ENCODE results near the gene HOXC6.

Gene HOXC6

GRCh38 chr12:53994264-53995001, 33.8 kb upstream of the HOXC6 start (continued):
- peak; percentile 66 for TF ChIP-seq PATZ1 (tag by site-specific recombination; IDR thresholded peaks at IDR 0.05)
- peak; percentile 20; the same call in 1 of the 2 replicates for TF ChIP-seq OVOL3 (tag by site-specific recombination; IDR thresholded peaks at IDR 0.05)
- no peak for TF ChIP-seq ZNF2 (tag by site-specific recombination; IDR thresholded peaks at IDR 0.05)
- TF ChIP-seq EGR2 (tag by site-specific recombination; IDR thresholded peaks at IDR 0.05; ENCODE audit: low read depth): peak; percentile 49
- peak; percentile 64 for TF ChIP-seq ZNF366 (tag by site-specific recombination; conservative IDR thresholded peaks at IDR 0.05)
- TF ChIP-seq, protein P1, sequence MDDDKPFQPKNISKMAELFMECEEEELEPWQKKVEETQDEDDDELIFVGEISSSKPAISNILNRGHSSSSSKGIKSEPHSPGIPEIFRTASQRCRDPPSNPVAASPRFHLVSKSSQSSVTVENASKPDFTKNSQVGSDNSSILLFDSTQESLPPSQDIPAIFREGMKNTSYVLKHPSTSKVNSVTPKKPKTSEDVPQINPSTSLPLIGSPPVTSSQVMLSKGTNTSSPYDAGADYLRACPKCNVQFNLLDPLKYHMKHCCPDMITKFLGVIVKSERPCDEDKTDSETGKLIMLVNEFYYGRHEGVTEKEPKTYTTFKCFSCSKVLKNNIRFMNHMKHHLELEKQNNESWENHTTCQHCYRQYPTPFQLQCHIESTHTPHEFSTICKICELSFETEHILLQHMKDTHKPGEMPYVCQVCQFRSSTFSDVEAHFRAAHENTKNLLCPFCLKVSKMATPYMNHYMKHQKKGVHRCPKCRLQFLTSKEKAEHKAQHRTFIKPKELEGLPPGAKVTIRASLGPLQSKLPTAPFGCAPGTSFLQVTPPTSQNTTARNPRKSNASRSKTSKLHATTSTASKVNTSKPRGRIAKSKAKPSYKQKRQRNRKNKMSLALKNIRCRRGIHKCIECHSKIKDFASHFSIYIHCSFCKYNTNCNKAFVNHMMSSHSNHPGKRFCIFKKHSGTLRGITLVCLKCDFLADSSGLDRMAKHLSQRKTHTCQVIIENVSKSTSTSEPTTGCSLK (tag by site-specific recombination; IDR thresholded peaks at IDR 0.05): no peak
- no peak for TF ChIP-seq SETDB1 (IDR thresholded peaks at IDR 0.05; ENCODE audit: insufficient read length, low read length)
- peak; percentile 85 for TF ChIP-seq WT1 (tag by site-specific recombination; IDR thresholded peaks at IDR 0.05)
- TF ChIP-seq KLF1 (tag by site-specific recombination; IDR thresholded peaks at IDR 0.05): 0 out of 2 replicates have a peak, but pooled peaks have one; percentile 32
- peak; percentile 30; the same call in 1 of the 2 replicates for TF ChIP-seq SP3 (tag by site-specific recombination; IDR thresholded peaks at IDR 0.05)
- TF ChIP-seq, protein P2, sequence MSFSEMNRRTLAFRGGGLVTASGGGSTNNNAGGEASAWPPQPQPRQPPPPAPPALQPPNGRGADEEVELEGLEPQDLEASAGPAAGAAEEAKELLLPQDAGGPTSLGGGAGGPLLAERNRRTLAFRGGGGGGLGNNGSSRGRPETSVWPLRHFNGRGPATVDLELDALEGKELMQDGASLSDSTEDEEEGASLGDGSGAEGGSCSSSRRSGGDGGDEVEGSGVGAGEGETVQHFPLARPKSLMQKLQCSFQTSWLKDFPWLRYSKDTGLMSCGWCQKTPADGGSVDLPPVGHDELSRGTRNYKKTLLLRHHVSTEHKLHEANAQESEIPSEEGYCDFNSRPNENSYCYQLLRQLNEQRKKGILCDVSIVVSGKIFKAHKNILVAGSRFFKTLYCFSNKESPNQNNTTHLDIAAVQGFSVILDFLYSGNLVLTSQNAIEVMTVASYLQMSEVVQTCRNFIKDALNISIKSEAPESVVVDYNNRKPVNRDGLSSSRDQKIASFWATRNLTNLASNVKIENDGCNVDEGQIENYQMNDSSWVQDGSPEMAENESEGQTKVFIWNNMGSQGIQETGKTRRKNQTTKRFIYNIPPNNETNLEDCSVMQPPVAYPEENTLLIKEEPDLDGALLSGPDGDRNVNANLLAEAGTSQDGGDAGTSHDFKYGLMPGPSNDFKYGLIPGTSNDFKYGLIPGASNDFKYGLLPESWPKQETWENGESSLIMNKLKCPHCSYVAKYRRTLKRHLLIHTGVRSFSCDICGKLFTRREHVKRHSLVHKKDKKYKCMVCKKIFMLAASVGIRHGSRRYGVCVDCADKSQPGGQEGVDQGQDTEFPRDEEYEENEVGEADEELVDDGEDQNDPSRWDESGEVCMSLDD (tag by site-specific recombination; IDR thresholded peaks at IDR 0.05): 0 out of 2 replicates have a peak, but pooled peaks have one; percentile 14
- TF ChIP-seq ZNF146 (tag by site-specific recombination; IDR thresholded peaks at IDR 0.05): no peak
- TF ChIP-seq ZNF335 (tag by site-specific recombination; conservative IDR thresholded peaks at IDR 0.05): peak; percentile 71
- no peak for TF ChIP-seq TCF7L2 (IDR thresholded peaks at IDR 0.05; ENCODE audit: borderline replicate concordance, low read depth, low read length)
- TF ChIP-seq REPIN1 (tag by site-specific recombination; IDR thresholded peaks at IDR 0.05; ENCODE audit: low read depth): no peak

DNA sequence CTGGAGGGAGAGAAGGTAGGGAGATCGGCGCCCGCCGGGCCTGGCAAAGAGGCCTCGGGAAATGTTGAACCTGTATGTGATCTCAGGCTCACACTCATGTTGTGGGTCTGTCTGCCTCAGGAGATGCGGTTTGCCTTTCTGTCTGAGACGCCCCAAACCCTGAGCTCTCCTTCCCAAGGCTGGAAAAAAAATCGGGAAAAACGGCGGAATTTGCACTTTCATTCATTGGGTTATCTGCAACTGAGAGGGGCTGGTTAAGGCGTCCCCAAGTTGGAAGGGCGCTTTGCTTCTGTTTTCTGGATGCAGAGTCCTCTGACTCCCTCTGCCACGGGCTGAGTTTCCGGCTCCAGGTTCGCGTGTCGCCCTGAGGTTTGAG, 33.2 kb upstream of the HOXC6 start:
- TF ChIP-seq ZNF529 (tag by site-specific recombination; IDR thresholded peaks at IDR 0.05; ENCODE audit: insufficient replicate concordance) (no peak), IKZF3 (tag by site-specific recombination; IDR thresholded peaks at IDR 0.05) (peak; percentile 66), ZNF184 (tag by site-specific recombination; IDR thresholded peaks at IDR 0.05) (no peak), OVOL3 (tag by site-specific recombination; IDR thresholded peaks at IDR 0.05) (0 out of 2 replicates have a peak, but pooled peaks have one; percentile 3), ZNF324 (tag by site-specific recombination; IDR thresholded peaks at IDR 0.05) (0 out of 2 replicates have a peak, but pooled peaks have one; percentile 14), ZNF311 (tag by site-specific recombination; IDR thresholded peaks at IDR 0.05; ENCODE audit: borderline replicate concordance) (no peak), SALL2 (tag by site-specific recombination; IDR thresholded peaks at IDR 0.05; ENCODE audit: borderline replicate concordance) (no peak), ZNF26 (tag by site-specific recombination; IDR thresholded peaks at IDR 0.05) (no peak), ZNF426 (tag by site-specific recombination; IDR thresholded peaks at IDR 0.05) (no peak)
- H3K36me3 ChIP-seq (ENCODE audit: control insufficient read depth in 2 of 2, insufficient read depth in 1 of 2, low read length in 2 of 2): no peaks in the 10 kb centered on the region
- H3K4me3 ChIP-seq (ENCODE audit: low read depth, low read length): peak overlapping the region; percentile 61
- no peaks in the 10 kb centered on the region for H3K9me3 ChIP-seq (ENCODE audit: control insufficient read depth, insufficient read depth, low read depth, low read length)
- ChIA-PET POLR2A (interaction anchor here (0.6 to 2.2 kb wide), 14 partner anchors 9 to 238 kb away, joined by 3 to 14 read pairs (median 4); partner anchors contain the start of genes HOXC10 and HOXC13), CTCF (interaction anchor here (0.6 to 1.5 kb wide), 7 partner anchors 11 to 391 kb away, joined by 3 to 5 read pairs (median 4); no protein-coding TSS in a partner anchor)
- H3K4me1 ChIP-seq (ENCODE audit: control insufficient read depth, insufficient read depth, low read length): peaks cover 38% of the 10 kb centered on the region
- peak overlapping the region; percentile 98 for H3K27ac ChIP-seq (ENCODE audit: extremely low read depth, low read depth, low read length)
